Neural cell (in vitro differentiated cells): Measurements from ENCODE around the gene ITGBL1. TPM values are rescaled to one million over a fixed set of nuclear protein-coding genes. Genes with fewer than 3 reads are reported as not detected.

Source experiments
- H2AFZ ChIP-seq: fragments of 200-600, 300-800 bp; sonication (generic), shearing (Covaris generic); 2 replicates; pipeline ENCODE4 v1.6.0; 2014; ENCODE audit warnings: low read depth, mild to moderate bottlenecking, antibody characterized with exemption, low read length, moderate library complexity
- H3F3A ChIP-seq: fragments of 200-600 bp; shearing (Covaris generic); 2 replicates; pipeline ENCODE4 v1.6.1; 2016; ENCODE audit warnings: mild to moderate bottlenecking, moderate library complexity, mixed read lengths, antibody characterized with exemption, low read length; ENCODE audit not compliant: insufficient read depth, poor library complexity, severe bottlenecking
- H3K27ac ChIP-seq: fragments of 200-600, 300-800 bp; sonication (generic), shearing (Covaris generic); 2 replicates; pipeline ENCODE4 v1.5.1; 2014; ENCODE audit warnings: mild to moderate bottlenecking, low read length, moderate library complexity
- H3K27me3 ChIP-seq: fragments of 300-800, 200-600 bp; sonication (generic), shearing (Covaris generic); 2 replicates; pipeline ENCODE4 v1.6.0; 2014; ENCODE audit warnings: mild to moderate bottlenecking, low read depth, low read length, moderate library complexity; ENCODE audit not compliant: insufficient read depth
- H3K36me3 ChIP-seq: fragments of 300-800, 200-600 bp; sonication (generic), shearing (Covaris generic); 2 replicates; pipeline ENCODE4 v1.5.1; 2014; ENCODE audit warnings: mild to moderate bottlenecking, antibody characterized with exemption, low read length, moderate library complexity; ENCODE audit not compliant: insufficient read depth
- H3K4me2 ChIP-seq: fragments of 300-800, 200-600 bp; sonication (generic), shearing (Covaris generic); 2 replicates; pipeline ENCODE4 v1.6.0; 2014; ENCODE audit warnings: mild to moderate bottlenecking, low read length
- H3K4me3 ChIP-seq: fragments of 300-800, 200-600 bp; sonication (generic), shearing (Covaris generic); 2 replicates; pipeline ENCODE4 v1.5.1; 2014; ENCODE audit warnings: mild to moderate bottlenecking, low read length, moderate library complexity
- H3K79me2 ChIP-seq: fragments of 200-600 bp; shearing (Covaris generic); replicated peaks from 2 replicates; pipeline ENCODE4 v1.6.0; 2014; ENCODE audit warnings: mild to moderate bottlenecking, low read length, moderate library complexity; ENCODE audit not compliant: insufficient read depth
- H3K9ac ChIP-seq: fragments of 300-800, 200-600 bp; sonication (generic), shearing (Covaris generic); 2 replicates; pipeline ENCODE4 v1.6.1; 2016; ENCODE audit warnings: mild to moderate bottlenecking, low read length, mixed read lengths
- H3K9me2 ChIP-seq: fragments of 200-600 bp; shearing (Covaris generic); 2 replicates; pipeline ENCODE4 v1.6.1; 2016; ENCODE audit warnings: mild to moderate bottlenecking, low read length, mixed read lengths; ENCODE audit not compliant: insufficient read depth
- H3K9me3 ChIP-seq: fragments of 200-600, 300-800 bp; sonication (generic), shearing (Covaris generic); 2 replicates; pipeline ENCODE4 v1.6.1; 2016; ENCODE audit warnings: mild to moderate bottlenecking, mixed run types, low read length, moderate library complexity, mixed read lengths
- H4K20me1 ChIP-seq: fragments of 200-600 bp; shearing (Covaris generic); 2 replicates; pipeline ENCODE4 v1.6.1; 2016; ENCODE audit warnings: mild to moderate bottlenecking, mixed run types; ENCODE audit not compliant: insufficient read depth
- CTCF ChIP-seq: fragments of 450-650 bp; IDR thresholded peaks from 2 replicates; pipeline ENCODE4 v1.5.1; 2014; ENCODE audit warnings: antibody characterized with exemption, mild to moderate bottlenecking, moderate library complexity; ENCODE audit not compliant: poor library complexity, severe bottlenecking
- MXI1 ChIP-seq: fragments of 450-650 bp; conservative IDR thresholded peaks from 2 replicates; pipeline ENCODE4 v1.6.1; 2014; ENCODE audit warnings: antibody characterized with exemption, mild to moderate bottlenecking; ENCODE audit not compliant: poor library complexity, severe bottlenecking
- RAD21 ChIP-seq: fragments of 450-650 bp; conservative IDR thresholded peaks from 2 replicates; pipeline ENCODE4 v1.6.1; 2014; ENCODE audit warnings: antibody characterized with exemption, mild to moderate bottlenecking, moderate library complexity
- SMC3 ChIP-seq: fragments of 450-650 bp; conservative IDR thresholded peaks from 2 replicates; pipeline ENCODE4 v1.6.1; 2014; ENCODE audit warnings: antibody characterized with exemption, mild to moderate bottlenecking, moderate library complexity; ENCODE audit not compliant: poor library complexity
- TAF1 ChIP-seq: IDR thresholded peaks from 2 replicates; pipeline ENCODE4 v1.6.1; 2012; ENCODE audit warnings: low read depth
- polyA plus RNA-seq: library from polyadenylated mRNA; depleted of rRNA; stranded (reverse); fragments of >200 nt; gene quantifications from 2 replicates; pipeline ENCODE4 v1.2.3, GENCODE V29; 2014
- TF ChIP-seq, protein P1 (sequence below): IDR thresholded peaks from 2 replicates; pipeline ENCODE4 v1.6.1; 2012; ENCODE audit warnings: borderline replicate concordance

ITGBL1 gene
- polyA plus RNA-seq, 1 donor from 2014 or later = 0.46 TPM

DNA sequence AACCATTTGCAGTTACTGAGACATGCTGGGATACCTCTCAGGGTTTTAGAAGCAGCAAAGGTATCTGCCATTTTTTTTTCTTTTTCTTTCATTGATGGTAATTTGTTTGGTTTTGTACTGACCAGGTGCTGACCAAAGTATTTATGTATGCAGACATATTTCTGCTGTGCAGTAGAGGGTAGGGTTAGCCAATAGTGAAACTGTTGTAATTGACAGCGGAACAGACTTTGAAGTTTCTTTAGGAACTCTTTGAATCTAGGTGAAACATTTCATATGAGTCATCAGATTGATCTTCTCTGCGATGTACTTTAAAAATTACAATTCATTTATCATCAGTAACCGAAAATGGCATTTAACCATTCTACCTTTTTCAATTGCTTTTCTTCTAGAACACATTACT lies 63.0 kb downstream of the ITGBL1 start:
- H3K9ac ChIP-seq = no peak overlapping the region
- H3K9me2 ChIP-seq = no peaks in the 10 kb centered on the region
- H3K27ac ChIP-seq = no peak overlapping the region
- no peak overlapping the region for H3K4me2 ChIP-seq
- H2AFZ ChIP-seq = no peak overlapping the region
- H3K4me3 ChIP-seq = no peak overlapping the region
- no peaks in the 10 kb centered on the region for H3F3A ChIP-seq
- H3K9me3 ChIP-seq = no peaks in the 10 kb centered on the region
- no peaks in the 10 kb centered on the region for H3K36me3 ChIP-seq
- H3K27me3 ChIP-seq = no peaks in the 10 kb centered on the region
- H3K79me2 ChIP-seq = no peaks in the 10 kb centered on the region
- no peaks in the 10 kb centered on the region for H4K20me1 ChIP-seq
- TF ChIP-seq SMC3 (no peak), TAF1 (no peak), MXI1 (no peak), CTCF (no peak)
- TF ChIP-seq, protein P1, sequence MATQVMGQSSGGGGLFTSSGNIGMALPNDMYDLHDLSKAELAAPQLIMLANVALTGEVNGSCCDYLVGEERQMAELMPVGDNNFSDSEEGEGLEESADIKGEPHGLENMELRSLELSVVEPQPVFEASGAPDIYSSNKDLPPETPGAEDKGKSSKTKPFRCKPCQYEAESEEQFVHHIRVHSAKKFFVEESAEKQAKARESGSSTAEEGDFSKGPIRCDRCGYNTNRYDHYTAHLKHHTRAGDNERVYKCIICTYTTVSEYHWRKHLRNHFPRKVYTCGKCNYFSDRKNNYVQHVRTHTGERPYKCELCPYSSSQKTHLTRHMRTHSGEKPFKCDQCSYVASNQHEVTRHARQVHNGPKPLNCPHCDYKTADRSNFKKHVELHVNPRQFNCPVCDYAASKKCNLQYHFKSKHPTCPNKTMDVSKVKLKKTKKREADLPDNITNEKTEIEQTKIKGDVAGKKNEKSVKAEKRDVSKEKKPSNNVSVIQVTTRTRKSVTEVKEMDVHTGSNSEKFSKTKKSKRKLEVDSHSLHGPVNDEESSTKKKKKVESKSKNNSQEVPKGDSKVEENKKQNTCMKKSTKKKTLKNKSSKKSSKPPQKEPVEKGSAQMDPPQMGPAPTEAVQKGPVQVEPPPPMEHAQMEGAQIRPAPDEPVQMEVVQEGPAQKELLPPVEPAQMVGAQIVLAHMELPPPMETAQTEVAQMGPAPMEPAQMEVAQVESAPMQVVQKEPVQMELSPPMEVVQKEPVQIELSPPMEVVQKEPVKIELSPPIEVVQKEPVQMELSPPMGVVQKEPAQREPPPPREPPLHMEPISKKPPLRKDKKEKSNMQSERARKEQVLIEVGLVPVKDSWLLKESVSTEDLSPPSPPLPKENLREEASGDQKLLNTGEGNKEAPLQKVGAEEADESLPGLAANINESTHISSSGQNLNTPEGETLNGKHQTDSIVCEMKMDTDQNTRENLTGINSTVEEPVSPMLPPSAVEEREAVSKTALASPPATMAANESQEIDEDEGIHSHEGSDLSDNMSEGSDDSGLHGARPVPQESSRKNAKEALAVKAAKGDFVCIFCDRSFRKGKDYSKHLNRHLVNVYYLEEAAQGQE = no peak

DNA sequence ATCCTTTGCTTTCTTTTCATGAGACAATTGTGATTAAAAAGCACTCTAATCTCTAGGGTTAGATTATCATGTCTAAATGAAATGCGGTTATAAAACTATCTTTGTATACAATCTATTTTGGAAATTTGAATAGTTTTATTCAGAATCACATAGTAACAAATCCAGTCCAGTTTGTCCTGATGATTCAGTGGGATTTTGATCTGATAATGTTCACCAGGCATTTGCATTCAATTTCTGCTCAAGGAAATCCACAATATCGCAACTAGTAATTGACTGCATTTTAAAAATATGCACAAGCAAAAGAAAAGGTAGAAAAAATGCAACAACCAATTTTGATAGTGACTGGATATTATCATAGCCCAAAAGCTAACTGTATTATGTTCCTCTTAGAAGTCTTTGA lies 63.8 kb downstream of the ITGBL1 start:
- H3K4me3 ChIP-seq = no peak overlapping the region
- H3K4me2 ChIP-seq = no peak overlapping the region
- no peak overlapping the region for H2AFZ ChIP-seq
- H3K27ac ChIP-seq = no peak overlapping the region
- H3K9ac ChIP-seq = no peak overlapping the region
- no peaks in the 10 kb centered on the region for H4K20me1 ChIP-seq
- no peaks in the 10 kb centered on the region for H3F3A ChIP-seq
- TF ChIP-seq RAD21 (no peak), SMC3 (no peak)
- TF ChIP-seq, protein P1 = no peak
- H3K79me2 ChIP-seq = no peaks in the 10 kb centered on the region
- H3K27me3 ChIP-seq = no peaks in the 10 kb centered on the region
- H3K9me2 ChIP-seq = no peaks in the 10 kb centered on the region
- H3K9me3 ChIP-seq = no peaks in the 10 kb centered on the region
- no peaks in the 10 kb centered on the region for H3K36me3 ChIP-seq
